NOMO-1 (cell line): Measurements from ENCODE around the gene ATP8B3.

Source experiments
- DNase-seq, 2 experiments: peaks; one replicate each; lab custom pipeline; 2025; ENCODE audit not compliant: unreplicated experiment in 2 of 2; lab: John Stamatoyannopoulos, UW

Gene ATP8B3

GRCh38 chr19:1760020-1760419, 52.1 kb downstream of the ATP8B3 start:
- no peak for DNase-seq

- no peak for DNase-seq
Observed at GRCh38 chr19:1758959-1759903, 52.8 kb downstream of the ATP8B3 start.

- no peak for DNase-seq
Observed at GRCh38 chr19:1758231-1758577, 53.9 kb downstream of the ATP8B3 start.

GRCh38 chr19:1757468-1758230, 54.4 kb downstream of the ATP8B3 start:
- no peak for DNase-seq

- no peak for DNase-seq
Observed at GRCh38 chr19:1756705-1757465, 55.2 kb downstream of the ATP8B3 start.

- DNase-seq, result no peak
Observed at GRCh38 chr19:1756264-1756663, 55.8 kb downstream of the ATP8B3 start.

GRCh38 chr19:1755467-1756171, 56.5 kb downstream of the ATP8B3 start:
- DNase-seq, result no peak

GRCh38 chr19:1754636-1755466, 57.2 kb downstream of the ATP8B3 start:
- peak in 1 of 2 experiments; percentile 29 for DNase-seq

GRCh38 chr19:1754018-1754635, 57.9 kb downstream of the ATP8B3 start:
- DNase-seq, result no peak

- no peak for DNase-seq
Observed at GRCh38 chr19:1752757-1753728, 59.0 kb downstream of the ATP8B3 start, which contains the start of gene ONECUT3. Gene ONECUT3, plus strand, starts transcription at chr19:1753506. Its CDS starts 157 bp downstream, at chr19:1753663.

GRCh38 chr19:1752009-1752756, 59.9 kb downstream of the ATP8B3 start:
- peak; percentile 26 to 47 for DNase-seq

- DNase-seq, result no peak
Observed at GRCh38 chr19:1751367-1752008, 60.6 kb downstream of the ATP8B3 start.

GRCh38 chr19:1750343-1751021, 61.6 kb downstream of the ATP8B3 start:
- no peak for DNase-seq

GRCh38 chr19:1749373-1750342, 62.4 kb downstream of the ATP8B3 start:
- no peak for DNase-seq

GRCh38 chr19:1748873-1749341, 63.2 kb downstream of the ATP8B3 start:
- no peak for DNase-seq
